GM10248 (cell line): ENCODE data around the gene VMP1.
A peak's percentile ranks its signal among the peaks of the same experiment; 100 is the strongest.
"Not testable (repeated sequence)": the region's sequence is repeated elsewhere in the genome, so short reads cannot be mapped to it uniquely, and the experiment has no call there.

Experiments used
- CTCF ChIA-PET: fragments of 300-600 bp; sonication (Branson Sonifier 250); formaldehyde crosslinking; extraction: SDS; loops from one replicate; lab custom pipeline; 2021; ENCODE audit warnings: antibody characterized with exemption; lab: Yijun Ruan, JAX
- POLR2A ChIA-PET: fragments of 350-650 bp; sonication (Branson Sonifier 250); formaldehyde crosslinking; extraction: SDS; loops from one replicate; lab custom pipeline; 2020; ENCODE audit warnings: antibody characterized with exemption; lab: Yijun Ruan, JAX
- DNase-seq: peaks from one replicate; pipeline ENCODE4 v3.0.0; 2012; ENCODE audit errors: extremely low spot score
- CTCF ChIP-seq: IDR thresholded peaks from 2 replicates; pipeline ENCODE4 v1.5.1; 2012; ENCODE audit warnings: mild to moderate bottlenecking, low read depth; ENCODE audit errors: extremely low read depth, missing control alignments, control extremely low read depth

VMP1 gene

GRCh38 chr17:59839651-59840328 lies 132.3 kb downstream of the VMP1 start:
- no peak for TF ChIP-seq CTCF
- no peak for DNase-seq
- ChIA-PET POLR2A (interaction anchor here (0.5 to 3.2 kb wide), 5 partner anchors 10 to 227 kb away, joined by 3 to 11 read pairs (median 3); partner anchors contain the start of gene CLTC), CTCF (interaction anchor here (0.6 to 7.6 kb wide), 12 partner anchors 9 to 95 kb away, joined by 3 to 93 read pairs (median 5); no protein-coding TSS in a partner anchor)

GRCh38 chr17:59840329-59841090 lies 133.1 kb downstream of the VMP1 start:
- POLR2A ChIA-PET = interaction anchor here (0.5 to 3.2 kb wide), 2 partner anchors 11 to 86 kb away, joined by 3 to 11 read pairs; no protein-coding TSS in a partner anchor
- no peak for TF ChIP-seq CTCF
- CTCF ChIA-PET = interaction anchor here (0.8 to 7.6 kb wide), 5 partner anchors 11 to 88 kb away, joined by 3 to 93 read pairs (median 12); no protein-coding TSS in a partner anchor
- DNase-seq = no peak

GRCh38 chr17:59841091-59841881 lies 133.8 kb downstream of the VMP1 start:
- DNase-seq = not testable (repeated sequence)
- ChIA-PET CTCF (interaction anchor here (1.2 to 7.6 kb wide), 6 partner anchors 11 to 88 kb away, joined by 3 to 93 read pairs (median 8); no protein-coding TSS in a partner anchor), POLR2A (interaction anchor here (0.5 to 1.6 kb wide), 3 partner anchors 12 to 80 kb away, joined by 3 to 4 read pairs (median 3); no protein-coding TSS in a partner anchor)

- POLR2A ChIA-PET = interaction anchor here (0.6 to 1.9 kb wide), 4 partner anchors 12 to 135 kb away, joined by 3 to 5 read pairs (median 4); partner anchors contain the start of genes PTRH2 and VMP1
- DNase-seq = not testable (repeated sequence)
- CTCF ChIA-PET = interaction anchor here (1.2 to 7.6 kb wide), 5 partner anchors 10 to 89 kb away, joined by 3 to 93 read pairs (median 5); no protein-coding TSS in a partner anchor
Observed at GRCh38 chr17:59841882-59842263, 134.4 kb downstream of the VMP1 start.

GRCh38 chr17:59842901-59843652 lies 135.6 kb downstream of the VMP1 start:
- peak; percentile 39 for DNase-seq
- POLR2A ChIA-PET = interaction anchor here (0.6 to 1.9 kb wide), 10 partner anchors 10 to 136 kb away, joined by 3 to 7 read pairs (median 4); partner anchors contain the start of genes PTRH2 and VMP1
- no peak for TF ChIP-seq CTCF

GRCh38 chr17:59844884-59845594 lies 137.6 kb downstream of the VMP1 start:
- DNase-seq = no peak
- ChIA-PET POLR2A (interaction anchor here (0.6 kb wide), 1 partner anchor 58 kb away, joined by 3 read pairs; no protein-coding TSS in a partner anchor), CTCF (interaction anchor here (1.5 to 5.7 kb wide), 3 partner anchors 81 to 100 kb away, joined by 3 to 50 read pairs (median 6); no protein-coding TSS in a partner anchor)
- no peak for TF ChIP-seq CTCF

More at GRCh38 chr17:59842901-59843652, 135.6 kb downstream of the VMP1 start:
- CTCF ChIA-PET = interaction anchor here (7.6 kb wide), 1 partner anchor 90 kb away, joined by 93 read pairs; no protein-coding TSS in a partner anchor
